Anterior cingulate cortex (tissue), 58 donors: ENCODE measurements around the gene SMPD3.
"Not testable (repeated sequence)": the region's sequence is repeated elsewhere in the genome, so short reads cannot be mapped to it uniquely, and the experiment has no call there.

Experiments used
- DNase-seq, 58 donors: peaks; one replicate each; lab custom pipeline; 2025; lab: John Stamatoyannopoulos, UW

SMPD3 gene

DNA sequence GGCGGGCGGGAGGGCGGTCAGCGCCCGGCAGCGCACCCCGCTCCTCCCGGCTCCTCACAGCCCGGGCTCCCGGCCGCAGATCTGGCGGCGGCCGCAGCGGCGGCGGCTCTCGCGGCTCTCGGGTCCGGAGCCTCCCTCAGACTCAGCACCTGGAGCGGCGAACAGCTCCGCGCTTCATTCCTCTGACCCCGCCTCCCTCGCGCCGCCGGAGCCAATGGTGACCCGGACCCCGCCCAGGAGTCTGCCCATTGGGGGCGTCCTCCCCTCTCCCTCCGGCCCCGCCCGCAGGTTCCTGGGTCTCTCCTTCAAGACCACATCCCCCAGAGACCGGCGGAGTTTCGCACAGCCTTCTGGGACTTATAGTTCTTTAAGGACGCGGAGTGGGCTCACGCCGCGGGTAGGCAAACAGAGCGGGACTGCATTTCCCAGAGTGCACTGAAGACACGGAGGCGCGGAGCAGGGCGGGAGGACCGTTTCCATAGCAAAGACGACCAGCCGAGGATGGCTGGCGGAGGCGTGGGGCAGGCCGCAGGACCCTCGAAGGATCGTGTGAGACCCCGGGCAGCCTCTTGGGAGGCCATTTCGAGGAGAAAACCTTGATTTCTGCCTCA lies at the start of gene SMPD3:
SMPD3 (minus strand) TSS at position 149 of the 611 bp plus-strand sequence. CDS start 76,327 bp downstream, outside the sequence.
- DNase-seq = peak; percentile 85 to 100 (median 99)

DNA sequence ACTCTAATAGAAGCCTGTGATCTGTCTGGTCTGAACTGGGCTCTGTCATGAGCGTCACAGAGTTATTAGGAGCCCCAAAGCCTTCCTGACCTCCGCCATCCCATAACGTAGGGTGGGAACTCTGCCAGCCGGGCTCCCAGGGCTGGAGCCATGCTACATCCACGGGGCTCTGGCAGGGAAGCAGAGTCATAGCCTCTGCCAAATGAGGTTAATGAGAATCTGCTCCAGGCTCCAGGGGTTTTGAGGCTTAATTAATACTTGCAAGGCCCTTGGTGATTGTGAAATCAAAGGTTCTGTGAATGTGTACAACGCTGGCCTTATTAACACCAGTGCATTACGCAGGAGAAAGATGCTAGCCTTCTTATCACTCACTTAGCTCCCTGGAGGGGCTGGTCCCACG lies 48.4 kb upstream of the SMPD3 start:
- no peak for DNase-seq

DNA sequence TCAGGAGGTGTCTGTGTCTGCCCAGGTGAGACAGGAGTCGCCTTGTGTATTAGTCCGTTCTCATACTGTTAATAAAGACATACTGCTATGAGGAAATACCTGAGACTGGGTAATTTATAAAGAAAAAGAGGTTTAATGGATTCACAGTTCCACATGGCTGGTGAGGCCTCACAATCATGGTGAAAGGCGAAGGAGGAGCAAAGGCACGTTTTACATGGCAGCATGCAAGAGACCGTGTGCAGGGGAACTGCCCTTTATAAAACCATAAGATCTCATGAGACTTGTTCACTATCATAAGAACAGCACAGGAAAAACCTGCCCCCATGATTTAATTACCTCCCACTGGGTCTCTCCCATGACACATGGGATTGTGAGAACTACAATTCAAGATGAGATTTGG lies 46.0 kb upstream of the SMPD3 start:
- not testable (repeated sequence) for DNase-seq

DNA sequence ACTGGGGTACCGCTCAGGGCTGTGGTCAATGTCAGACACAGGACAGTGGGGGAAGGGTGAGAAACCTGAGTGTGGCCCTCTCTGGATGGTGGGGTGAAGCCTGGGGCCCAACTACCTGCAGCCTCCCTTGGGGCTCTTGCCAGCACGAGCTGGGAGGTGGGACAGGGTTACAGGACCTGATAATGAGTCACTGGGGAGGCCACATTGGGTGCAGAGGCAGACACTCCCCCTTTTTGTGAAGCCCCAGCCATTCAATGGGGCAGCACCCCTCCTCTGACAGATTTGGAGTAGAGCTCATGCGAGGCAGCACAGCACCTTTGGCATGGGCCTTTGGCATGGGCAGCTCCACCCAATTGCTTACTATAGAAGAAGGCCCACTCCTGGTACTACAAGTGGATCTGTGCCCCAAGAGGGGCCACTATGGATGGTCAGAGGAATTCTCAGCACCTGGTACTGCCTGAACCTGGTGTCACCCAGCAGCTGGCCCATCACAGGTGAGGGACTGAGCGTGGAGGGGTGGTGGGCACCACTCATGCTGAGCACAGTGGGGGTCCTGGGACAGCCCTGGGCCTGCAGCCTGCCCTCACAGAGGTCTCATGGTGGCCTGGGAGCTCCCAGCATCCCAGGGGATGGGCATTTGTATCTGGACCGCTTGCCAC lies 45.2 kb upstream of the SMPD3 start:
- DNase-seq = no peak

DNA sequence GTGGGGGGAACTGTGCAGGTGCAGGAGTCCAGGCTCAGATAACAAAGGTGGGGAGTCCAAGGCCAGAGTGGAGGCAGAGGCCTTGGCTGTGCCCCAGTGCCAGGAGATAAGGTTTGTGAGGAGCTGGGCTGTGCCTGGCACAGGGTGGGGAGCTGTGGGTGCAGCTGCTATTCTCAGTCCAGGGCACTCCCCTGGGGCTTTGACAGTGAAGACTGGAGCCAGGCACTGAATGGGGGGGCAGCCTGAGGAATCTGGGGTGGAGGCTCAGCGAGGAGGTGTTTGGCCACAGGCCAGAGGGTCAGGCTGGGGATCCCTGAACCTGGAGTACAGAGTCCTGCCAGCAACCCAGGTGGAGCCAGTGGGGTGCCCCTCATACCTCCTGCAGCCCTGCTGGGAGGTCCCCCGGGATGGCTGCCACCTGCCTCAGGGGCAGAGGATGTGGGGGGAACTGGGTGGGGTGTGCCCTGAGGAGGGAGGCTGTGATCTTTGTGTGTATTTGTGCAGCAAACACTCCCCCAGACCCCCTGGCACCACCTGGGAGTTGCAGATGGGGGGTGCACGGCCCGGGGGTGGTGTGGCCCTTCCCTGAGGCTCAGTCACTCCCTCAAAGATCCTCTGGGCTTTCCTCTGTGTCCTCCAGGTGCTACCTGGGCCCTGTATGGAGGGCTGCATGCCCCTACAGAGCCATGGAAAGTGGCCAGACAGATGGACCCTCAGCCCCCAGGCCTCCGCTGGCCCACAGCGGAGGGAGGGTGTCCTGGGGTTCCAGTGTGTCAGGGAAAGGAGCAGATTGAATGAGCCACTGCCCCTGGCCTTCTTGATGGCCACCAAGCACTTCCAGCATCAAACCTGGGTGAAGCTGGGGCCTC lies 44.5 kb upstream of the SMPD3 start:
- no peak for DNase-seq

DNA sequence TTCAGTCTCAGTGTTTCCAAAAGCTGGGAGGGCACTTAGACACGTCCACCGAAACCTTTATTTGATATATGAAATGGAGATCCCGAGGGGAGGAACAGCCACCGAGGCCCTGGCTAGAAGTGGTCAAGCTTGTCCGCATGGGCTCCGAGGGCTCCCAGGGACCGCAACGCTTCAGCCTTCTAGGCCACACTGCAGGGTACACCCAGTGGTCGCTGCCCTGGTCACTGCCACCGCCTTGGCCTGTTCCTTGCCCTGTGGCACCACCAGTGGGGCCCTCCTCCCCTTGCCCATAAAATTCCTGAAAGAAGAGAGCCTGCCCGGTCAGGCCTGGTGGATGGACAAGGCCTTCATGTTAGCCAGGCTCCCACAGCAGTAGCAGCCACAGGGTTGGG lies 43.8 kb upstream of the SMPD3 start:
- DNase-seq = no peak

DNA sequence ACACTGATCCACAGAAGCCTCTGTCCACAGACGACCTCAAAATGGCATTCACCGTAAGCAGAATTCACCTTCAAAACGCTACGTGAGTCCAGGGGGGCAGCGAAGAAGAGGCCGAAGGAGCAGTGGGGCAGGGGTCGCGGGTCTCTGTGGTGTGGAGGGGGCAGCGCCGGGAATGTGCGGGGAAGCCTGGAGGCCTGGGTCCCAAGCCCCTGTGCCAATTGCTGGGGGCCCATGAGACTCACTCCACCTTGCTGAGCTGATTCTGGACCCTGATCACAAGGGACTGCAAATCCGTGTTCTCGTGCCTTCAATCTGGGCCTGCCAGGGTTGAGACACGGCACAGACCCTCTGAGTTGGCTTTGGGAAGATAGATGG lies 43.3 kb upstream of the SMPD3 start:
- DNase-seq = no peak

DNA sequence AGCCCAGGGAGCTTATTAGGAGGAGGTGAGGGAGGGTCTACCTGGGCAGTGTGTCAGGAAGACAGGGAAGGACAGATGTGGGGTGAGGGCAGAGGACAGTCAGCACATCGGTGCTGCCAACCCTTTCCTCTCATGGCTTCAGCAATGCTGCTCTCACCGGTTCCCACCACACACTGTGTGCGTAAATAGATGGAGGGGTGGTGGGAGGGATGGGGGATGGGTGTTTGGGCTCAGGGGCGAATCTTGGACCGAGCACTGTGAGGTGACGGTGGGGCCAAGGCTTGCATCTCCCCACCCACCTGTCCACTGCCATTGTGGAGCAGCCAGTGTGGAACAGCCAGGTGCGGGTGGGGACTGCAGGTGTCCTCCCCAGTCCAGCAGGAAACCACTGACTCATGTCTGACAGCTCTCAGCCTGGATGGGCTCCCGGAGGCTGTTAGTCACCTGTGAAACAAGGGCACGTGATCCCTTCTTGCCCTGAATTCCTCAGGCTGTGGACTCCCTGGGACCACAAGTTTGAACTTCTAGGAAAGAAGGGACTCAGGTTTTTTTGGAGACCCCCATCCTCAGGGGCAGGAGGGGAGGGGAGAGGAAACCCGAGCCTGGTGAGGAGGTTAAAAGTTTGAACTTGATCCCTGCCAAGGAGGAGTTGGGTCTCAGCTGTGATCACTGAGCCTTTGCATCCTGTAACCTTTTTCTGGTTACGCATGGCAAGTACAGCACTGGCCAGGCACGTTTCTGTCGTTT lies 42.7 kb upstream of the SMPD3 start:
- DNase-seq = no peak

DNA sequence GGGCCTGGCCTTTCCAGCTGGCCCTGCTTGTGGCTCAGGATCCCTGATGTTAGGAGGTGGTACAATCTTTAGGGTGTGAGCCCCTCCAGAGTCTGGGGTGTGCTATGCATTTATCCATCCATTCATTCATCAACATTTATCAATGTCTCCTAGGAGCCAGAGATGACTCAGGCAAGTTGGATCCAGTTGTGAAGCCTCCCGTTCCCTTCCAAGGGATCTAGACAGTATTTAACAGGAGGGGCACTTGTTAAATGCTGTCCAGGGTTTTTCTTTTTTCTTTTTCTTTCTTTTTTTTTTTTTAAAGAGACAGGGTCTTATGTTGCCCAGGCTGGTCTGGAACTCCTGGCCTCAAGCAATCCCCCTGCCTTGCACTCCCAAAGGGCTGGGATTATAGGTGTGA lies 42.0 kb upstream of the SMPD3 start:
- no peak for DNase-seq

DNA sequence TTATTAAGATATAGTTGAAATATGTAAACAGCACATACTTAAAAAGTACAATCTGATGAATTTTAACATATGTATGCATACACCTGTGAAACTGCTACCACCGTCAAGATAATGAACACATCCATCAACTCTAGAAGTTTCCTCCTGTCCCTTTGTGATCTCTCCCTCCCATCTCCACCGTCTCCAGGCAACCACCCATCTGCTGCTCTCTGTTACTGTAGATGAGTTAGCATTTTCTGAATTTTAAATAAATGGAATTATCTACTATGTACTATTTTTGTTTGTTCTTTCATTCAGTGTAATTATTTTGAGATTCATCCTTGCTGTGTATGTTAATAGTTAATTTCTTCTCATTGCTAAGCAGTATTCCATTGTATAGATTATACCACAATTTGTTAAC lies 40.2 kb upstream of the SMPD3 start:
- DNase-seq = peak in 5 of 58 donors; percentile 9 to 17 (median 11)

DNA sequence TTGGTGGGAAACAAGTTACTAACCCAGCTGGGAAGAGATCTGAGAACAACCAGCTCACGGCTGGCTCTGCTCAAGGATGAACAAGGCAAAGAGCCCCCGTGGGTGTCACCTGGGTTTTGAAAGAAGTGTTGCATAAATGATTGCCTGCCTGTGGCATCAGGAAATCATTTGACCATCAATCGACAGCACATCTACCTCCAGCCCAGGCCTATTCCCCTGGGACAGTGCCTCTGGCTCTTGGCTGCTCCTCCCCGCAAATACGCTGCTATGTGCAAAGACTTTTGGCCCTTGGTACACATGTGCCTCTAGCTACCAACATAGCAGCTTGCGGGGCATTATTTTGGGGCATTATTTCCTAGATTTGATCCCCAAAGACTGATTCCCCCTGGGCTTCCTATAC lies 39.4 kb upstream of the SMPD3 start:
- DNase-seq = no peak

DNA sequence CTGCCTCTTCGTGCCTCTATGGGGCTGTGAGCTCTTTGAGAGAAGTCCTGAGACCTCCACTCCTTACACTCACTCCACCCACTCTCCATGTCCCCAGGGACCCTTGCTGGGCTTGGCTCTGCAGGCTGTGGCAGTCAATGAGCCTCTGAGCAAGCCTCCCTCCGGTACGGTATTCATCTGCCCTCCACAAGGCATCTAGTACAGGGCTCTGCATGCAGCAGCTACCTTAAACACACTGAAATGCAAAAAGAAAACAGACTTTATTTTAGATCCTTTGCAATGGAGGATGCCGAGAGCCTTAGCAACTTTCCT lies 38.9 kb upstream of the SMPD3 start:
- DNase-seq = no peak

DNA sequence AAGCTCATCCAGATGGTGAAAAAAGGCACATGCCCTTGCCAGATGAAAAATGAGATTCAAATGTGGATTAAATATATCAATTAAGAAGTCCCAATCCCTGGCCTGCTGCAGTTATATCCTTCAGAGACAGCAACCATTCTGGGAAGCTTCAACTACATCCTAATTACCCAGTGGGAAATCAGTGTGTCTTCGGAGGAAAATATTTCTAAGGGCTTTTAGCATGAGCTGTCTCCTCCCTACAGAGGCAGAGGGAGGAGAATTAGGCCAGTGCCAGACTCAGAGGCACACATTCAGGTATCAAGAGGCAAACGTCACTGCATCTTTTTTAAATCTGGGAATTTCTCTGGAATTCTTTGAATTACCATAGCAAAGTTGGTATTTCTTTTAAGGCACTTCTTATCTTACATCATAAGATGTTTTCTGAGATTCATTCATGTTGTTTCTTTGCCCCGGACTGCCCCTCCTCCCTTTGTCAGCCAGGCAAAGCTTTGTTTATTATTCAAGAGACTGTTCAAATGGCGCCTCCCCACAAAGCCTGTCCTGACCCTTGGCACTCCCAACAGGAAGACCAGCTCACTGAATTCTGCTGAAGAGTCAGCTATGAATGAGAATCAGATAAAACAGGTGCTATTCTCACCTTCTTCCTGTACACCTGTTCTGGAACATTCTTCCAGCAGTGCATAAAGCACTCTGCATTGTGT lies 38.3 kb upstream of the SMPD3 start:
- peak in 1 of 58 donors; percentile 3 for DNase-seq

DNA sequence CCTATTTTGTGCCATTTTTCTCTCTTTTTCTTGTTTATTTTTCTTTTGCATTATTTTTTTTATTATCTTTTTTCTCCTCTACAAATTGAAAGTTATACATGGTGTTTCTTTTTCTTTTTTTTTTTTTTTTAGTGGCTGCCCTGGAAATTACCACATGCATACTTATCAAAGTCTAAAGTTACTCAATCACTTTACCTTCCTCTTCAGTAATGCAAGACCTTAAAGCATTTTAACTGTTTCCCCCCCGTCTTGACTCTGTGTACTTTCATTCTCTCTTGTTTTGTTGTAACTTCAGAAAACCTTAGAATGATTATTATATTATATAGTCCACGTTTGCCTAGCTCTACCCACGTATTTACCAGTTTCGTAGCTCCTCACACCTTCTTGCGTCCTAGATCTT lies 33.3 kb upstream of the SMPD3 start:
- DNase-seq = no peak

DNA sequence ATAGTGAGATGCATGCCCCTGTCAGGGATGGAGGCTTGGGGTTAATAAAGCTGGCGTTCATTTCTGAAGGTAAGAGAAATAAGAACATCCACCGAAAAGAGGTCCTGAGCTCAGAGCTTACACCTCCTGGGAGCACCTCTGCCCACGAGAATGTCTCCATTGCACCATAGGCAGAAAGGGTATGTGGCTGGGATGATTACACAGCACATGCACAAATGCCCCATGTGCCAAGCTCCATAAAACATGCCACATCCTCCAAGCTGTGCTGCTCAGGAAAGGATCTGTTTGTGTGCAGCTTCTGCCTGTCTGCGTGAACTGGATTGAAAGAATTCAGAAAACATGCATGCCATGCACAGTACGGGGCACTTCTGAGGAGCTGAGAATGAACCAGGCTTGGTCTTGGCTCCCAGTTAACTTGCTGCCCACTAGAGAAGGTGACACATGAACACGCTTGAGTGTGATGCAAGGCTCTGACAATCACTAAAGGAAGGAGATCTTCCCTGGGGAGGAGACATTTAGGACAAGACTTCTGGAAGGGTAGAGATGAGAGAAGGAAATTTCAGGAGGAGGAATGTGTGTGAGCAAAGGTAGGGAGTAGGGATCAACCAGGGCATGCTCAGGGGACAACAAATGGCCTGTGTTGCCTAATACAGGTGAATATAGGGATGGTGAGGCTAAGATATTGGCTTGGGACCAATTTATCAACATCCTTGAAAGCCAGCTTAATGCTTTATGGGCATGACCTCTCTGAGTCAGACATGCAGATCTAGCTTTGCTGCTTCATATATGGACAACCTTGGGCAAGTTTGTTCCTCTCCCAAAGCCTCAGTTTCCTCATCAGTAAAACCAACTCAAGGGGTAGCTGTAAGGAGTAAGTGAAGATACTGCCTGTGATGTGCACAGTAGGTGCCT lies 32.0 kb upstream of the SMPD3 start:
- DNase-seq = no peak

DNA sequence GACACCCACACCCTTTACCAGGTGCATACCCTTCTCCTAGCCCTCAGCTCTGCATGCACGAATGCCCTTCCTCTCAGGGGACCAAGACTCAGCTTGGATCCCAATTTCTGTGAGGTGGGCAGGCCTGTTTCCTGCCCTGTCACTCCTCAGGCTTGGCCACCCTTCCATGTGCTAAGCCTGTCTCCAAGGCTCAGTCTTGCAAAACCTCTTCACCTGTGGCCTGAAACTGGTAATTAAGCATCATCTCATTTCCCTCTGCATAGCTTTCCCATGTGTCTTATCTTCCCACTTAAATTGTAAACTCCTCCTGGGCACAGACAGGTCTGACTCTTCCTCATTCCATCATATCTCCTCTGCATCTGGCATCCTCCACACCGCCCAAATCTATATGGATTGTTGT lies 31.0 kb upstream of the SMPD3 start:
- no peak for DNase-seq

DNA sequence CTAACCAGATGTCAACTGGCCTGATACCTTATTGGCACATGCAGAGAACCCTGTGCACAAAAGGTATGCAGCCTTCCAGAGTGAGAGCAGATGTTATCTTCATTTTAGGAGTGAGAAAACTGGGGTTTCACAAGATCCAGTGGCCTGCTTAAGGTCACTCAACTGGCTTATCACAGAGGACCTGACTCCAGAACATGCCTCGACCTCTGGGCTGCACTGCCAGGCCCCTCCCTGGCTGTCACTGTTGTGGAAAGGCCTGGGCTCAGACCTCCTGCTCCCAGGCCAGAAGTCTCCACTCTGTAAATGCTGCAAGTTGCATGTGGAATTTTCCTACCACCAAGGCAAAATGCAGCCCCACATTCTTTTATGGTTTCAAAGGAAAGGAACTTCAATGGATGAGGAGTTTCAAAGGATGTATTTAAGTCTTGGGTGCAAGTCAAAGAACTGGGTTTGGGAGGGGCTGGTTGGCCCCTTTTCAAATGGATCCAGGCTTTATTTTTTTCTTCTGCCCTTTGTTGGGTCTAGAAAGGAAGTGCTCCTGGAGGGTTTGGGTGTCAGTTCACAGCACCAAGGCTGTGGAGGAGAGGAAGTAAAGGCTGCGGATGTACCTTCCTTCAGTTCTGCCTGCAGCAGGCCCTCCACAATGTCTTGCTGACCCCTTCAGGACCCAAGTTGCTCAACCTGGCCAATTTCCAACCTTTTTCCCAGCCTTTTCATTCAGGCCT lies 30.4 kb upstream of the SMPD3 start:
- no peak for DNase-seq

DNA sequence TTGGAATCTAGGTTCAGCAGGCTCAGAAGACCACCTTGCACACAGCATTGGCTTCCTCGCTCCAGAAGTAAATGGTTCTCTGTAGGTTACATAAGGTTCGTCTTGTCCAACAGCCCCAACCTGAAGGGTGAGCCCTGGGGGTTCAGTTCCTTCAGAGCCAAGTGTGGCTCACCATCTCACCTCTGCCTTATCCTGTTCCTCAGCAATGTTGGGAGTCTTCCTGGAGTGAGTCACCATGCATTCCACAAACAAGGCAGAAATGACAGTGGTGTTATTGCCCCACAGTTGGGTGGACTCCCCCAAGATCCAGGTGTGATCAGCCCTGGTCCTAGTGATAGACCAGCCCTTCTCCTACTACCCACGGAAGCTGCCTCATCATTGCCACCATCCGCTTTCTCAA lies 26.8 kb upstream of the SMPD3 start:
- no peak for DNase-seq
